OCI-LY7 (cell line): ENCODE data around the gene GLCE. TPM values are rescaled to one million over a fixed set of nuclear protein-coding genes. Genes with fewer than 3 reads are reported as not detected.

ENCODE experiments used
- BruUV-seq: library from RNA; stranded (reverse); fragments of 400-500 nt; replicated peaks from 2 replicates; lab custom pipeline; 2021; lab: Mats Ljungman, UMichigan
- CTCF ChIA-PET: fragments of 300-600 bp; sonication (Branson Sonifier 250); formaldehyde crosslinking; loops from one replicate; lab custom pipeline; 2022; ENCODE audit warnings: antibody characterized with exemption; ENCODE audit not compliant: unreplicated experiment; lab: Charles Lee
- POLR2A ChIA-PET: fragments of 300-600 bp; sonication (Branson Sonifier 250); formaldehyde crosslinking; loops from one replicate; lab custom pipeline; 2022; ENCODE audit warnings: antibody characterized with exemption; lab: Charles Lee
- DNase-seq: peaks from one replicate; pipeline ENCODE4 v3.0.0-alpha.2; 2015; ENCODE audit warnings: low spot score
- H2AFZ ChIP-seq: fragments of 200-600 bp; sonication (generic), shearing (Covaris generic); 2 replicates; pipeline ENCODE4 v1.6.1; 2014; ENCODE audit warnings: mild to moderate bottlenecking, antibody characterized with exemption, low read length, moderate library complexity
- H3K27ac ChIP-seq: fragments of 200-600 bp; sonication (generic); 2 replicates; pipeline ENCODE4 v1.5.1; 2014; ENCODE audit warnings: mixed run types, low read depth, mild to moderate bottlenecking, moderate library complexity, low read length, inconsistent platforms; ENCODE audit not compliant: poor library complexity, severe bottlenecking
- H3K36me3 ChIP-seq: fragments of 200-600 bp; sonication (generic); 2 replicates; pipeline ENCODE4 v1.6.1; 2014; ENCODE audit warnings: mild to moderate bottlenecking, antibody characterized with exemption, low read length, moderate library complexity, mixed read lengths; ENCODE audit not compliant: insufficient read depth
- H3K4me1 ChIP-seq: fragments of 200-600 bp; sonication (generic); 2 replicates; pipeline ENCODE4 v1.5.1; 2014; ENCODE audit warnings: mild to moderate bottlenecking, low read length; ENCODE audit not compliant: insufficient read depth, poor library complexity, severe bottlenecking
- H3K4me2 ChIP-seq: fragments of 200-600 bp; sonication (generic); 2 replicates; pipeline ENCODE4 v1.6.1; 2014; ENCODE audit warnings: mild to moderate bottlenecking, low read length
- H3K4me3 ChIP-seq: fragments of 200-600 bp; sonication (generic); 2 replicates; pipeline ENCODE4 v1.5.1; 2014; ENCODE audit warnings: mild to moderate bottlenecking, low read depth, low read length; ENCODE audit not compliant: poor library complexity, severe bottlenecking
- H3K79me2 ChIP-seq: fragments of 200-600 bp; sonication (generic); 2 replicates; pipeline ENCODE4 v1.6.1; 2016; ENCODE audit warnings: low read depth, mild to moderate bottlenecking, low read length, moderate library complexity, mixed read lengths; ENCODE audit not compliant: insufficient read depth
- H3K9me2 ChIP-seq: fragments of 200-600 bp; sonication (generic); 2 replicates; pipeline ENCODE4 v1.6.1; 2016; ENCODE audit warnings: mild to moderate bottlenecking, low read length, mixed read lengths; ENCODE audit not compliant: insufficient read depth
- H3K9me3 ChIP-seq: fragments of 200-600 bp; sonication (generic); 2 replicates; pipeline ENCODE4 v1.6.1; 2014; ENCODE audit warnings: mild to moderate bottlenecking, mixed run types, low read length, mixed read lengths
- H4K20me1 ChIP-seq: fragments of 200-600 bp; sonication (generic); 2 replicates; pipeline ENCODE4 v1.6.1; 2014; ENCODE audit warnings: mild to moderate bottlenecking, antibody characterized with exemption, low read length, moderate library complexity, mixed read lengths; ENCODE audit not compliant: insufficient read depth
- EZH2phosphoT487 ChIP-seq: fragments of 200-600 bp; sonication (generic); IDR thresholded peaks from 2 replicates; pipeline ENCODE4 v1.6.1; 2018; ENCODE audit warnings: low read depth, borderline replicate concordance, mild to moderate bottlenecking, mixed run types, antibody characterized with exemption, low read length, moderate library complexity, mixed read lengths
- intact Hi-C: fragments of 100-400 bp; cut with micrococcal nuclease; formaldehyde crosslinking; loops from one replicate; pipeline ENCODE4 v1.10.0; 2022; ENCODE audit not compliant: unreplicated experiment
- total RNA-seq, 2 experiments: library from RNA; depleted of rRNA in 1 of 2; stranded (reverse); fragments of >200 nt in 1 of 2; shearing (Covaris generic) in 1 of 2; gene quantifications; 2 replicates each; pipeline ENCODE4 v1.2.3, GENCODE V29; 2014 to 2022
- TF ChIP-seq, protein P1 (sequence below): fragments of 200-600 bp; sonication (generic); conservative IDR thresholded peaks from 2 replicates; pipeline ENCODE4 v1.5.1; 2014; ENCODE audit warnings: mild to moderate bottlenecking, antibody characterized with exemption, low read length, moderate library complexity, mixed read lengths

Gene GLCE
- total RNA-seq, 2 experiments from 2014 or later, result 7.0 to 7.1 TPM

DNA sequence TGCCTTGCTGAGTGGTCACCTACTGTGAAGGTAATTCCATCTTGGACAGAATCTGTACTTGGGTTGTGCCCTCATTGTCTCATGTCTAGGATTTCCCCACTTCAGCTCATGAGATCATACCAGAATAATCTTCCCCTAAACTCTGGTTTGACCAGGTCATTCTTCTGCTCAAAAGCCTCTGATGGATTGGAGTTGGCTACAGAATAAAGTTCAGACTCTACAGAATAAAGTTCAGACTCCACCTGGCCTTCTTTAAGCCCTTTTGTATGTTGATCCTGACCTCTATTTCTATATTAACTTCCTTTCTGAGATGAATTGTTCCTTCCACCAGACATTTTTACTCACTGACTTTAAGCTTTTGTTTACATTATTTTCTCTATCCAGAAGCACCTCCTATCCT, 6.4 kb upstream of the GLCE start:
- Histone ChIP-seq H2AFZ (no peak overlapping the region), H3K4me1 (no peaks in the 10 kb centered on the region), H3K4me2 (no peak overlapping the region), H3K36me3 (no peaks in the 10 kb centered on the region), H3K4me3 (no peak overlapping the region), H3K27ac (no peak overlapping the region), H4K20me1 (no peaks in the 10 kb centered on the region), H3K9me2 (no peaks in the 10 kb centered on the region), H3K79me2 (no peaks in the 10 kb centered on the region), H3K9me3 (no peaks in the 10 kb centered on the region)
- CTCF ChIA-PET, result no interaction called here
- intact Hi-C loops, result no loop called here
- TF ChIP-seq, protein P1, sequence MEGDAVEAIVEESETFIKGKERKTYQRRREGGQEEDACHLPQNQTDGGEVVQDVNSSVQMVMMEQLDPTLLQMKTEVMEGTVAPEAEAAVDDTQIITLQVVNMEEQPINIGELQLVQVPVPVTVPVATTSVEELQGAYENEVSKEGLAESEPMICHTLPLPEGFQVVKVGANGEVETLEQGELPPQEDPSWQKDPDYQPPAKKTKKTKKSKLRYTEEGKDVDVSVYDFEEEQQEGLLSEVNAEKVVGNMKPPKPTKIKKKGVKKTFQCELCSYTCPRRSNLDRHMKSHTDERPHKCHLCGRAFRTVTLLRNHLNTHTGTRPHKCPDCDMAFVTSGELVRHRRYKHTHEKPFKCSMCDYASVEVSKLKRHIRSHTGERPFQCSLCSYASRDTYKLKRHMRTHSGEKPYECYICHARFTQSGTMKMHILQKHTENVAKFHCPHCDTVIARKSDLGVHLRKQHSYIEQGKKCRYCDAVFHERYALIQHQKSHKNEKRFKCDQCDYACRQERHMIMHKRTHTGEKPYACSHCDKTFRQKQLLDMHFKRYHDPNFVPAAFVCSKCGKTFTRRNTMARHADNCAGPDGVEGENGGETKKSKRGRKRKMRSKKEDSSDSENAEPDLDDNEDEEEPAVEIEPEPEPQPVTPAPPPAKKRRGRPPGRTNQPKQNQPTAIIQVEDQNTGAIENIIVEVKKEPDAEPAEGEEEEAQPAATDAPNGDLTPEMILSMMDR, result no peak
- TF ChIP-seq EZH2phosphoT487, result no peak
- no peak for DNase-seq
- no TSS peak for BruUV-seq
- POLR2A ChIA-PET, result no interaction called here

DNA sequence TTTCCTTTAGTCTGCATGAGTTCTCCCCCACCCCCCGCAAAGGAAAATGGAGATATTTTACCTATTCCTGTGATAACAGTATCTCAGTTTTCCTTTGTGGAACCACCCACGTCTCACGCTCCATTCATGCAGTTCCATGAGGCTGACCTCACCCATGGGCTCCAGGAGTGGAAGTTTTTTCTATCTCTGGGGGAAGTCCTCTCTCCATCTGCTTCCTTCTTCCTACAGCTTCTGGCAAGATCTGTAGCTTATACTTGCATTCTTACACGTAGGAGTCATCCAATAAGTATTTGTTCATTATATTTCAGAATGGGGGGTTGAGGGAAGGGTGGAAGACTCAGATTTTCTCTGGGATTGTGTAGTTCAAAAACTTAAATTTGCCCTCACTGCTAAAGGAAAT, 5.8 kb upstream of the GLCE start:
- no peak overlapping the region for H3K4me2 ChIP-seq
- no peaks in the 10 kb centered on the region for H3K9me2 ChIP-seq
- H3K36me3 ChIP-seq, result no peaks in the 10 kb centered on the region
- H3K27ac ChIP-seq, result no peak overlapping the region
- ChIA-PET CTCF (no interaction called here), POLR2A (no interaction called here)
- H2AFZ ChIP-seq, result no peak overlapping the region
- intact Hi-C loops, result no loop called here
- no peaks in the 10 kb centered on the region for H3K4me1 ChIP-seq
- no peaks in the 10 kb centered on the region for H3K9me3 ChIP-seq
- no peak overlapping the region for H3K4me3 ChIP-seq
- no peaks in the 10 kb centered on the region for H4K20me1 ChIP-seq
- no peak for DNase-seq
- no TSS peak for BruUV-seq
- no peaks in the 10 kb centered on the region for H3K79me2 ChIP-seq
- TF ChIP-seq EZH2phosphoT487, result no peak
- TF ChIP-seq, protein P1, result no peak

DNA sequence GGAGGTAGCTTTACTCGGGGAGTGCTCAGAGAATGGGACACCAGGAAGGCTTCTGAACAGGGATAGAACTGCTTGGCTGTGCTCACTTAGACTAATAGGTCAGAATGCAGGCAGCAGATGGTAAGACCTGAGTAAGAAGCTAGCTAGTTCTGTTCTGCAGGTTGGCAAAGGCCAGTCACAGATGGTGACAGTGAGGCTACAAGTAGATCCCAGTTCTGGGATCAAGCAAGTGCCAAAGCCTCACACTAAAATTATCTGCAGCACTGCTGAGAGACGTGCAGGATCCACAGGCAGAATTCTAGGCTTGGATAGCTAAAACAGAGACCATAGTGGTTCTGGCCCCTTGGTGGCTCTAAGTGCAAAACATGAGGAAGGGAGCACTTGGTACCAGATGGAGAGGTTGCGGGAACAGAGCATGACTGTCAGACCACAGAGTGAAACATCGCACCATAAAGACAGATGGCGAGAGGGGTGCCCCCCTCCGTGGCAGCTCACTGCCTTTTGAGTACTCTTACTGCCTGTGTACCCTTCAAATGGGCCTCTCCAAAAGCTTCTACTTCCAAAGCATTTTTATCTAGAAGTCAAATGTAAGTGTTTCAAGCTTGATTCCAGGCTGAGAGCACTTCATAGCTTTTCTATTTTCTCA, 3.6 kb upstream of the GLCE start:
- H3K4me3 ChIP-seq, result no peak overlapping the region
- no peak for DNase-seq
- H4K20me1 ChIP-seq, result no peaks in the 10 kb centered on the region
- no peaks in the 10 kb centered on the region for H3K36me3 ChIP-seq
- peaks cover 8% of the 10 kb centered on the region for H3K4me1 ChIP-seq
- BruUV-seq, result no TSS peak
- no peak overlapping the region for H3K4me2 ChIP-seq
- POLR2A ChIA-PET, result no interaction called here
- no peak overlapping the region for H2AFZ ChIP-seq
- no peak for TF ChIP-seq EZH2phosphoT487
- TF ChIP-seq, protein P1, result no peak
- H3K79me2 ChIP-seq, result no peaks in the 10 kb centered on the region
- H3K27ac ChIP-seq, result no peak overlapping the region
- no peaks in the 10 kb centered on the region for H3K9me2 ChIP-seq
- no peaks in the 10 kb centered on the region for H3K9me3 ChIP-seq
- intact Hi-C loops, result no loop called here
- CTCF ChIA-PET, result no interaction called here
